HG02943 (cell line): ENCODE data around the gene CLCA4.

Experiments used
- ATAC-seq: cut with Tn5 transposase; IDR thresholded peaks from one replicate; pipeline ENCODE4 v1.9.1; 2021; ENCODE audit warnings: mild to moderate bottlenecking, low read depth, moderate library complexity; ENCODE audit not compliant: unreplicated experiment

The CLCA4 gene

DNA sequence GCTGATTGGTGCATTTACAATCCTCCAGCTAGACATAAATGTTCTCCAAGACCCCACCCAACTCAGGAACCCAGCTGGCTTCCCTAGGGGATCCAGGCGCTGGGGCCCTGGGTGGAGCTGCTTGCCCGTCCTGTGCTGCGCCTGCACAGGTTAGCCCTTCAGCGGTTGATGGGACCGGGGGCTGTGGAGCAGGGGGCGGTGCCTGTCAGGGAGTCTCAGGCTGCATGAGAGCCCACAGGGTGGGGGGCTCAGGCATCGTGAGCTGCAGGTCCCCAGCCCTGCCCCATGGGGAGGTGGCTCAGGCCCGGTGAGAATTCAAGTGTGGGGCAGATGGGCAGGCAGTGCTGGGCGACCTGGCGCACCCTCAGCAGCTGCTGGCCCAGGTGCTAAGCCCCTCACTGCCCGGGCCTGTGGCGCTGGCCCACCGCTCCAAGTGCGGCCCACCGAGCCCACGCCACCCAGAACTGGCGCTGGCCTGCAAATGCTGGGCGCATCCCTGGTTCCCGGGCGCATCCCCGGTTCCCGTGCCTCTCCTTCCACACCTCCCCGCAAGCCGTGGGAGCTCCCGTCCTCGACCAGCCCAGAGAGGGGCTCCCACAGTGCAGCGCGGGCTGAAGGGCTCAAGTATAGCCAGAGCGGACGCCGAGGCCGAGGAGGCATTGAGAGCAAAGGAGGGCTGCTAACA, 23.1 kb upstream of the CLCA4 start:
- ATAC-seq, result no peak

DNA sequence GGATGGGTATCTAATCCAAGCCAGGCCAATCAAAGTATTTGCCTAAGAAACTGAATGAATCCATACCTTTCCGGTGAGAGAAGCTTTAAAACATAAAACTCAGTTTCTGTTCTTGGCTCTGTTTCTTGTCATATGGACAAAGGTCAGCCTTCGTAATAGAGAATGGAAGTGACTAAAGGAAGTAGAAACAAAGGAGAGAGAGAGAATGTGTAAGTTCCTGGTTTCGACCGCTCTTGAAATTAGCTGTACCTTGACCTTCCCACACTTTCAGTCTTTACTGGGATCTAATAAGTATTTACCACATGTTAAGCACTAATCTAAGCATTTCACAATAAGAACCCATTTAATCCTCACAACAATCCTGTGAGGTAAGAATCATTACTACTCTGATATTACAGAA, 19.6 kb upstream of the CLCA4 start:
- no peak for ATAC-seq

DNA sequence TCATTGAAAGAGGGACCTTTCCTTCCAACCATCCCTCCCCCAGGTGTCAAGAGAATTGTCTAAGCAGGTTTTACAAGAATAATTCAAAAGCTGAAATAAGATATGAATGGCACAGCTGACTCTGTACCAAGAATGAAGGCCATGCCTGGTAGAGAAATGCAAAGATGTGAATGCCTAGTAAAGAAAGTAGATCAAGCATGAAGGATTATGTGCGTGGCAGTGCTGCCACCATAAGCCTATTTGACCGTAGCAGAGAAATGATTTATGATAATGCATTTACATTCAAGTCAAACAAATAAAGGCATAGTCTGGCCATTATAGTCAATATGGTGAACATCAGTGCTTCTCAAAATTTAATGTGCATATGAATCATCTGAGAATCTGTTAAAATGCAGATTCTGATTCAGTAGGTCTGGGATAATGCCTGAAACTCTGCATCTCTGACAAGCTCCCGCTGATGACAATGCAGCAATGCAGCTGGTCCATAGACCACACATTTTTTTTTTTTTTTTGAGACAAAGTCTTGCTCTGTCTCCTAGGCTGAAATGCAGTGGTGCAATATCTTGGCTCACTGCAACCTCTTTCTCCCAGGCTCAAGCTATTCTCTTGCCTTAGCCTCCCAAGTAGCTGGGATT, 16.6 kb upstream of the CLCA4 start:
- ATAC-seq, result no peak

DNA sequence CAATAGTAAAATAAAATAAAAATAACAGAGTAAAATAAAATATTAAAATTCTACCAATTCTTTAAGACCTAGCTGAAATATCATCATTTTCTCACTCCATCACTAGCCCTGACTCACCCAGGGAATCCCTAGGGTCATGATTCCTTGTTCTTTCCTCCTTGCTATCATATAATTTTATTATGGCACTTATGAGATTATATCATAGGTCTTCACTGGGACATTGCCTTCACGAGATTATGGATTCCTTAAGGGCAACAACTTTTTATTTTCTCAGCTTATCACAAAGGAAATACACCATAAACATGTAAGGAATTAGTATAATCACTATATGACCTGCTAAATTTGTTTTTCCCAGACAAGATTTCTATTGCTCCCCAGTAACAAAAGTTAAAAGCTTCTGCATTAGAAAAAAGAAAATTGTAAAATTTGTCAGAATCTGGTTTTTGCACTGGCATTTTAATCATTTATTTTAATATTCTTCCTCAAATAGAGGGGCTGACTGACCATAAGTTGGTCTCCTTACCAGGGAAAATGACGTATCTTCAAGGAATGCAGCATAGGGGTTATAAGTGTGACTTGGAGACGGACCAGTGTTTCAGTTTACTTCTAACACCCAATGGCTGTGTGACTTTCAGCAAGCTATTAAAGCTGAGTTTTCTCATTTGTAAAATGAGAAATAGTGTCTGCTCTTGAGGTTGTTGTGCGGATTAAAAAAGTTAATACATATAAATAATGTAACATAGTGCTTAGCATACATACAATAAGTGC, 8.8 kb upstream of the CLCA4 start:
- ATAC-seq, result no peak

DNA sequence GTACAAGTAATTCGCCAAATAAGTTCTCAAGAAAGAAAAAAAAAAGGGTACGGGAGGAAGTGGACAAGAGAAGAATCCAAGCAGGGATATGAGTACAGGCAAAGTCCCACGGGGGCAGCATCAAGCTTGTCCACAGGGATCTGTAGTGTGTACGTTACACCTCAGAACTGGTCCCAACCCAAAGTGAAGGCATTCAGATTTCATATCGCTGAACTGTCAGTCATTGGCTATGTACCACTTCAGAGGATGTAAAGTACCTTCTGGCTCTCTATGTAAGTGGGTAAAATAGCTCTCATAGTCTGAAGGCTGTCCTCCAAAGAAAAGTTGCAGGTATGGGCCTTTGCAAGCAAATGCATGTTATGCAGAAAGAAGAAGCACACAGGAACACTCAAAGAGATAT, 8.1 kb upstream of the CLCA4 start:
- no peak for ATAC-seq

DNA sequence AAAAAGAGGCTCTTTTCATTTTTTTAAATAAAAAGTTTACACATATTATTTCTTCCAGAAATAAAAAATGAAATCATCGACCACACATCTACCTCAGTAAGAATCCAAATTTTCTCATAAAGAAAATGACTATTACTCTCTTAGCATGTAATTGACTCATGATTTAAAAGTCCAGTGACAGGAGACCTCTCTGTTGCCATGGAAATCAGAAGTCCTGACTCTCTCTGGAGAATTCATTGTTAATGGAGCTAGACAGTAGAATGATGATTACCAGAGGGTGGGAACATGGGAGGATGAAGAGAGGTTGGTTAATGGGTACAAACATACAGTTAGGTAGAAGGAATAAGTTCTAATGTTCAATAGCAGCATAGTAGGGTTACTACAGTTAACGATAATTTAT, 5.0 kb upstream of the CLCA4 start:
- no peak for ATAC-seq

DNA sequence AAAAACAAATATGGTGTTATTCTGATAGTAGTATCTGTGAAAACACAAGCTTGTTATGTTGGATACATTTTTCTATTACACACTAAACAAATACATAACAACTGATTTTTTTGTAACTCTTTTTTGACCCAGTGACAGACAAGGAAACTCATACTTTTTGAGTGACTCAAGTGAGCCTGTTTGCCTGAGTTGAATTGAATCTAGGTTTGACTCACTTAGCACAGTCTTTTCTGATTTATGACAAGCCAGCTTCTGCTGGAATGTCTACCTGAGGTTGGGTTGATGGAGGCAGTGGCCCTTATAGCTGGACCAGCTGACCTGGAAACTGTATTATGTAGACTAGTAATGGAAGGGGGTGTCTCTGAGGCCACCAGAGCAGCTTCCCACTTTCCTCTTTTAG, 4.2 kb upstream of the CLCA4 start:
- ATAC-seq, result no peak

DNA sequence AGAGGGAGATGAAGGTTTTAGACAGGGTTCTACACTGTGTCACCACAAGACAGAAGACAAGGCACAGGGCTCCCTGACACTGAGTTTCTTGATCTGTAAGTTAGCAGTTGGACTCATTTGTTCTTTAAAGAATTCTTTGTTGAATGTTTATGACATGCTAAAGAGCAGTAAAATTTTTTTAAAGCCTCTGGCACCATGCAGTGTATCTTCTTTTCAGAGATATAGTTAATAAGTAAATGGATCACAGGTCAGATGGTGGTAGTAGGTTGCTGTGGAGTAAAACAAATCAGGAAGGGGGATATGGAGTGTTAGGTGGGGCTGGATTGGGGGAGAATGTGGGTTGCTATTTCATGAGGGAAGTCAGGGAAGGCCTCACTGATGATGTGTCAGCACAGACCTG, 2.0 kb downstream of the CLCA4 start:
- ATAC-seq, result no peak

DNA sequence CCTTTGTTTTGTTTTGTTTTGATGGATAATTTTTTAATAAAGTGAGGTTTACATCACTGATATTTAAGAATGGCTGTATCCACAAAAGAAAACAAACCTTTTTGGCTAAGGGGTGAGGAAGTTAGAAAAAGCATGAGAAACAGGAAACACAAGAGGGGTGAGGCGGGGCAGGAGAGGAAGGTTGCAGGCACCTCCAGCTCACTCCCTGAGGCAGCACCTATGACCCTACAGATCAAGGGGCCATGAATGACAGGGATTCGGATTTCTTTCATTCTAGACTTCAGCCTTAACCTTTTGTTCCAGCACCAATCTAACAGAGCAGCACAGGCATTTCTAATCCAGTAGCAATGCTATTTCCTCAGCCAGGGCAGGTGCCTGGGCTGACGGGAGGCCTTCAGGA, 4.4 kb downstream of the CLCA4 start:
- no peak for ATAC-seq

DNA sequence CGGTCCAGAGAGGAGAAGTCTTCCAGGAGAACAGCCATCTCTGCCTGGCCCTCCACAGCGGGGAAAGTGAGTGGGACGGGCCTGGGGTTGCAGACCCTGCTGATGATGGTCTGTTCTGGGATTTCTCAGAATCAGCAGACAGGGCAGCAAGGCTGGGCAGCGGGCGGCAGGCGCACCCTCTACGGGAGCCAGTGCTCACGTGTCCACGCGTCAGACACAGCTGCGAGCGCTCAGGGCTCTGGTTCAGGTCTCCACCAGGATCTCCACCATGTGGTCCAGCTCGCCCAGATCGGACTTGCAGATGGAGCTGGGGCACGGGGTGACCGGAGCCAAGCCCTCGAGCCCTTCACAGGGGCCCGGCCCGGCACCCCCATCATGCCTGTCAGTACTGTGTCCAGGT, 5.5 kb downstream of the CLCA4 start:
- no peak for ATAC-seq

DNA sequence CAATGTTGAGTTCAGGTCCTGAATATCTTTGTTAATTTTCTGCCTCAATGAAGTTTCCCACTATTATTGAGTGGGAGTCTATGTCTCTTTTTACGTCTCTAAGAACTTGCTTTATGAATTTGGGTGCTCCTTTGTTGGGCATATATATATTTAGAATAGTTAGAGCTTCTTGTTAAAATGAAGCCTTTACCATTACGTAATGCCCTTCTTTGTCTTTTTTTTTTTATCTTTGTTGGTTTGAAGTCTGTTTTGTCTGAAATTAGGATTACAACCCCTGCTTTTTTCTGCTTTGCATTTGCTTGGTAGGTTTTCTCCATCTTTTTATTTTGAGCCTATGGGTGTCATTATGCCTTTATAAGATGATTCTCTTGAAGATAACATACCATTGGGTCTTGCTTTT, 10.9 kb downstream of the CLCA4 start:
- ATAC-seq, result no peak

DNA sequence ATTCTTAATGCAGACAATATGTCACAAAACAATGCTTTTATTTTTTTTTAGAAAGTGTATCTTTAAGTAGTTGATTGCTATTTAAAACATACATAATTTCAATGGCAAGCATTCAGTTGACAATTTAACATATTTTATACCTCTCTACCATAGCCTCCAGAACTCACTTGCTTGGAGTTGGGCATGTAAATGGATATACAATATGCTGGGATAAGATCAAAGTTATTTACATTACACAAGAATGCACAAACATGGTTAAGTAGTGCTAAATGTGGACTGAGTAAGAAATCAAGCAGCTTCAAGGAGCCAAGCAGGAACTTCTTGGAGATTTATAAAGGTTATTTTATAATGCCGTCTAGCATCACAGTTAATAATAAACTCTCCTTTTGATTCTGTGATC, 17.0 kb downstream of the CLCA4 start:
- no peak for ATAC-seq

DNA sequence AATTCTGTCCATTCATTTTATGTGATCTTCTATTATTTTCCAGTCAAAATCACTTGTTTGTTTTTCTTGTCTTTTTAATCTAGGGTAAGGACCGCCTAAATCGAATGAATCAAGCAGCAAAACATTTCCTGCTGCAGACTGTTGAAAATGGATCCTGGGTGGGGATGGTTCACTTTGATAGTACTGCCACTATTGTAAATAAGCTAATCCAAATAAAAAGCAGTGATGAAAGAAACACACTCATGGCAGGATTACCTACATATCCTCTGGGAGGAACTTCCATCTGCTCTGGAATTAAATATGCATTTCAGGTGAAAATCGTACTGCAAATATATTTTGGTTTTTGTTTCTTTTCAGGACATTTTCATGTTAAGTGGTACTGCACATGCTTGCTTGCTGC, 20.5 kb downstream of the CLCA4 start:
- ATAC-seq, result no peak

DNA sequence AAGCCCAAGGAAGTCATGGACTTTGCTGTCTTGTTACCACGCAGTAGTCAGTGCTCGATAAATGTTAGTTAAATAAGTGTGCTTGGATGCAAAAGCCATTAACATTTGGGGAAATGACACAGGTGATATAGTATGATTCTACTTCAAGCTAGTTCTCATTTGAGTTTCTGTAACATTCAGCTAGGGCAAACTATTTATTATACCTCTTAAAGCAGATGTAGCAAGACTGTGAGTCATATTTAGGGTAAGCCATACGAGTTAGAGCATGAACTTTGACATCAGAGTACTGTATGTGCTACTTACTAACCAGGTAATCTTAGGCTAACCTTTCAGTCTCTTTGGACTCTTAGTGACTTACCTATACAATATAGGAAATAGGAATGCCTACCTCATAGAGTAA, 21.0 kb downstream of the CLCA4 start:
- no peak for ATAC-seq

DNA sequence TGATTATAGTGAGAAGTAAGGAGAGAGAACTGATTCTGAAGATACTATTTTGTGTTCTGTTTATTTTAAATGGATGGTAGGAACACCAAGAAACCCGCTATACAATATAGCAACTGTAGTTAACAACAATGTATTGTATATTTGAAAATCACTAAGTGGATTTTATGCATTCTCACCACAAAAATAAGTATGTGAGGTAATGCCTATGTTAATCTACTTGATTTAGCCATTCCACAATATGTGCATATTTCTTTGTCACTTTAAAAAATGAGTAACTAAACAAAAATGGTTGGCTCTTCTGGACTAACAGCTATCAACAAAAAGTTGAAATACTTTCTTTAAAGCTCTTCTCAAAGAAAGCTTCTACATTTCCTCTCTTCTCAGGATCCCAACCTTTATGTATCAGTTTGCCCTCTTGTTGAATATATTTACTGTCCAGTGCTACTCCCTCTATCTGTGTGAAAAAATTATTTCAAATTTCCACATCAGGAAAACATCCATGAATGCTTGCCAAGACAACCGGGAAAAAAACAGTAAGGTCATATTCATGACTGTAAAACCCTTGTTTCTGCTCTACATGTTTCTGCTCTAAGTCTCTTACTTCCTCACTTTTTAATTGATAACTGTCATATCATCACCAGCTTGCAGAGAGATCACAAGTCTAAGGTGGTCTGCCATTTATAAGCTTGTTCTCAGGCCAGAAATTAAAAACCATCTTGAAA, 27.0 kb downstream of the CLCA4 start:
- ATAC-seq, result no peak

DNA sequence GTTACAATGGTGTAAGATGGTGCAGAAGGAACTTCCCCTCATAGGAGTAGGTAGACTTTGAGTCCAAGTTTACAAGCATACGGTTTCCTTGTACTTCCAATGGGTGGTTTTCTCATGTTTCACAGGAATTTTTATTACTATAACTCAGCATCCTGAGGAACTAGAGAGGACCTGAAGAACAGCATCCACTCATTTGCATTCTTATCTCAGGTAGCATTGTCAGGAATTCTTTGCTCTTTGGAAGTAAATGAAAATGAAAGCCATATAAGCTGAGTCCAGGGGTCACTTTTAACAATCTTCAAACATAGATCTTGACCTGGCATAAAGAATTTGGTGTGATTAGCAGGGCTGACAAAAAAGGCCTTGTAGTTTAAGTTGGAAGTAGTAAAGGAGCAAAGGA, 34.4 kb downstream of the CLCA4 start:
- ATAC-seq, result no peak

DNA sequence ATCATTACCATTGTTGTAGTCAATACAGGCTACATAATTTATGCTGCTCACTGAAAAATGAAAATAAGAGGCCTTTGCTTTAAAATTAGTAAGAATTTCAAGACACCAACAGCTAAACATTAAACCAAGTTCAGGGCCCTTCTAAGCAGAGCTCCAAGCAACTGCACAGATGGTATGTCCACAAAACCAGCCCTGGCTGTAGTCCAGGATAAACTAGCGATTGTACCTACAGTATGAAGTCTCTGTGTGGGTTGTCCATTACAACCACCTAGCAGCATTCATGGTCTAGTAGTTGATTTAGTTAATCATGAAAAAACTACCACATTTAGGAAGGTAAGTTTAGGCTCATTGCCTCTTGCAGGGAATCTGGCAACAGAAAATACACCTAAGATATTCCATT, 35.3 kb downstream of the CLCA4 start:
- ATAC-seq, result no peak

DNA sequence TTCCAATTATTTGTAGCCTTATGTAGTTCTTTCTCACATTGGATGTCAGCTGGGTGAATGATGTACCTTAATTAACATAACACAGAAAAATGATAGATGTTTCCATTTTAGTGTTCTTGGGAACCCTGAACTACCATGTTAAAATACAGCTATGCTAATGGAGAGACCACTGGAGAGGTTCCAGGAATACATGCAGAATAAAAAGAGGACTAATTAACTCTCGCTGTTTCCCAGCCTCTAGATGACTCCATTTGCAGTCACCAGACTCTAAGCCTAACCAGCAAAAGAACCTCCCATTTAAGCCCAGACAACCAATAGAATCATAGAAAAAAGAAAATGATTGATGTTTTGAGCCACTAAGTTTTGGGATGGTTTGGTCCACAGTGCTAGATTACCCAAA, 36.2 kb downstream of the CLCA4 start:
- no peak for ATAC-seq

DNA sequence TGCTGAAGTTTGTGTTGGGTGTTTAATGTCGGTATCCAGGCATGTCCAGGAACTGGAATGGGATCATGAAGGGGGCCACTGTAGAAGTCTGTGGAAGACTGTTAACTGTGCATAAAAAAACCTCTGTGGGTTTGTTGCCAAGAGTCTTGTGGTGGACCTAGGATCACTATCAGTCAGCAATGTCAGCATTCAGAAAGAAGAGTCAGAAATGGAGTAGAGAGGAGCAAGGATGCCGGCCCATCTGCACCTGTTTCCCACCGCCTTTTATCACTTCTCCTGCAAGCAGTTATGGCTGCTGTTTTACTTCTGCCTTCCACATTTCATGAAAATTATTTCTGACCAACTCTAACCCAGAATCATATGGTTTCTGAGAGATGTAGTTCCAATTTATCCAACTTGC, 36.7 kb downstream of the CLCA4 start:
- no peak for ATAC-seq

DNA sequence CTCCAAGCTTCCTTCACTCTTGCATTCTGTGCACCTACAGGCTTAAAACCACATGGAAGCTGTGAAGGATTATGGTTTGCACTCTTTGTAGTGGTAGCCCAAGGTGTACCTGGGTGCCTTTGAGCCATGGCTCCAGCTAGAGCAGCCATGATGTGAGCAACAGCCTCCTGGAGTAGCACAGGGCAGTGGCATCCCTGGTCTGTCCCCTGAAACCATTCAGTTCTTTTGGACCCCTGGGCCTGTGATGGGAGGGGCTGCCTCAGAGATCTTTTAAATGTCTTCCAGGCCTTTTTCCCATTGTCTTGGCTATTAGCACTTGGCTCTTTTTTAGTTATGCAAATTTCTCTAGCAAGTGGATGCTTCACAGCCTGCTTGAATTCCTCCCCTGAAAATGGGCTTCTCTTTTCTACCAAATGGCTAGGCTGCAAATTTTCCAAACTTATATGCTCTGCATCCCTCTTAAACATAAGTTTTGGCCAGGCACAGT, 47.4 kb downstream of the CLCA4 start:
- no peak for ATAC-seq

DNA sequence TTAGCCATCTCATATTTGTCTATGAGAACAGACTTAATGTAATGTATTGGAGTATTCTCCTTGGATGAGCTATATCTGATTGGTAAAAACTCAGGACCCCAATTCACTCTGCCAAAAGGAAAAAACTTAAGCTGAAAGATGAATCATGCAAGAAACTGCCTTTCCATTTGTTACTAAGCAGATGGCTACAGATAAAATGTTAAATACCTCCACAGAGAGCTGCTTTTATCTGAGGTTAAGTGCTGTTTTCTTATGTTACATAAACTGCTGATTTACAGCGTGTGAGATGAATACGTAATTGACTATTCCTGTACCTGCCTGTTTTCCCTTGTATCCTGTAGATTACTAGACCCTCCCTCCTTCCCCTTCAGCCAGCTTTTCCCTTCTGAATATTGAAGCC, 49.3 kb downstream of the CLCA4 start:
- ATAC-seq, result no peak
